Measurements from ENCODE around the gene TRAPPC2L.

- TF ChIP-seq SMAD4 (CRISPR knock-in tag; IDR thresholded peaks at IDR 0.05) (no peak), CTCF (IDR thresholded peaks at IDR 0.05) (no peak)
Observed at GRCh38 chr16:88827727-88828126, 29.2 kb upstream of the TRAPPC2L start.

Measured in WTC11 (cell line).